ENCODE measurements around the gene IFI6.
"Not testable (repeated sequence)": the region's sequence is repeated elsewhere in the genome, so short reads cannot be mapped to it uniquely, and the experiment has no call there.

IFI6 gene

DNA sequence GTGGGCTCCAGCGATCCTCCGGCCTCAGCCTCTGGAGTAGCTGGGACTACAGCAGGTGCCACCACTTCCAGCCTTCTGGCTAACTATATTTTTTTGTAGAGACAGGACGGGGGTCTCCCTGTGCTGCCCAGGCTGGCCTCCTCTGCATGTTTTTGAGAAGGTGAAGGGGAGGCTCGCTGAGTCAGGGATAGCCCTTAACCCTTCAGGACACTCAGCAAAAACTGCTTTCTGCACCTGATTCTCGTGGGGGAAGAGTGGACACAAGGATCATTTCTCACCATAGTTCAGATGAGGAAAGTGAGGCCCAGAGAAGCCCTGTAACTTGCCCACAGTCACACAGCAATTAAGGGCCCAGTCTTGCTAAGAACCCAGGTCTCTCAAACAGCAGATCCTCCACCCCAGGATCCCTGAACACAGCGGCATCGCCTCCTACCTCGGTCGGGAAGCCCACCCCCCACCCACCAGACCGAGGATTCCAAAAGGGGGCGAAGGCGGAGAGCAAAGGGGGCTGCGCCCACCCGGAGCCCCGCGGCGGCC is 38.3 kb downstream of the IFI6 start:
- Histone ChIP-seq H3K36me3 (ENCODE audit: control insufficient read depth, low read depth, low read length) (no peaks in the 10 kb centered on the region), H3K27ac (ENCODE audit: low read length) (no peak overlapping the region), H3K9me3 (ENCODE audit: control insufficient read depth, low read depth, low read length) (no peaks in the 10 kb centered on the region), H3K9ac (ENCODE audit: low read length) (peak overlapping the region; percentile 44), H3K27me3 (ENCODE audit: control insufficient read depth, insufficient read depth, low read length) (peaks cover 36% of the 10 kb centered on the region), H3K4me3 (ENCODE audit: low read length) (peak overlapping the region; percentile 60), H3K4me1 (ENCODE audit: control insufficient read depth, low read depth, low read length) (peaks cover 12% of the 10 kb centered on the region)

GRCh38 chr1:27633298-27633610 is 38.7 kb downstream of the IFI6 start:
- Histone ChIP-seq H3K36me3 (ENCODE audit: control insufficient read depth, low read depth, low read length) (no peaks in the 10 kb centered on the region), H3K4me1 (ENCODE audit: control insufficient read depth, low read depth, low read length) (peaks cover 12% of the 10 kb centered on the region), H3K27ac (ENCODE audit: low read length) (no peak overlapping the region), H3K4me3 (ENCODE audit: low read length) (no peak overlapping the region), H3K9ac (ENCODE audit: low read length) (no peak overlapping the region), H3K9me3 (ENCODE audit: control insufficient read depth, low read depth, low read length) (no peaks in the 10 kb centered on the region), H3K27me3 (ENCODE audit: control insufficient read depth, insufficient read depth, low read length) (peaks cover 36% of the 10 kb centered on the region)

GRCh38 chr1:27632387-27633297 is 39.4 kb downstream of the IFI6 start:
- no peak overlapping the region for H3K4me3 ChIP-seq (ENCODE audit: low read length)
- no peak overlapping the region for H3K9ac ChIP-seq (ENCODE audit: low read length)

DNA sequence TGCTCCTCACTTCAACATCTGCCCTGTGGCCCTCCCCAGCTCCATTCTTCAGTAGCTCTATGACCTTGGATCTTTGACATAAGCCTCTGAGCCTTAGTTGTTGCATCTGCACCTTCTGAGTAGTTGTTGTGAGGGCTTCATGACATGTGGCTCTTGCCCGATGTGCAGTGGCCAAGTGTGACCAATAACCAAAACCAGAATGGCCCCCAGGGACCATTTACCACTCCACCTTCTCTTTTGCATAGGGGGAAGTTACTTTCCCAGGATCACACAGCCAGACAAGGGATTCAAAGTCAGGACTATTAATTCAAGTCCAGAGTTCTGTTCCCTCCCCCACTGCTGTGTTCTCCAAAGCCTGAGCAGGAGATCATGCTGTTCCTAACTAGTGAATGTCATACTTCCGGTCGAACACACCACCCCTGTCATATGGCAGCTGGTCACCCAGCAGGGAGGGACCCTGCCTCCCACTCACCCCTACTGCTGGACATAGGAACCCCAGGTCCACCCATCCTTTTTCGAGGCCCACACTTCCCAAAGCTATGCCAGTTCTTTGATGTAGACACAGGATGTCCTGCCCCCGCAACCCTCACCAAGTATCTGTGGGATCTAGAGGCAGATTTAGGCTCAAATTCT is 41.0 kb downstream of the IFI6 start:
- H3K4me1 ChIP-seq (ENCODE audit: control insufficient read depth, low read depth, low read length), result peaks cover 12% of the 10 kb centered on the region
- no peaks in the 10 kb centered on the region for H3K9me3 ChIP-seq (ENCODE audit: control insufficient read depth, low read depth, low read length)
- no peak overlapping the region for H3K27ac ChIP-seq (ENCODE audit: low read length)
- H3K4me3 ChIP-seq (ENCODE audit: low read length), result no peak overlapping the region
- no peak overlapping the region for H3K9ac ChIP-seq (ENCODE audit: low read length)
- H3K27me3 ChIP-seq (ENCODE audit: control insufficient read depth, insufficient read depth, low read length), result peaks cover 36% of the 10 kb centered on the region
- no peaks in the 10 kb centered on the region for H3K36me3 ChIP-seq (ENCODE audit: control insufficient read depth, low read depth, low read length)

More at GRCh38 chr1:27632387-27633297, 39.4 kb downstream of the IFI6 start:
- Histone ChIP-seq H3K4me1 (ENCODE audit: control insufficient read depth, low read depth, low read length) (peaks cover 12% of the 10 kb centered on the region), H3K36me3 (ENCODE audit: control insufficient read depth, low read depth, low read length) (no peaks in the 10 kb centered on the region), H3K27me3 (ENCODE audit: control insufficient read depth, insufficient read depth, low read length) (peaks cover 36% of the 10 kb centered on the region), H3K9me3 (ENCODE audit: control insufficient read depth, low read depth, low read length) (no peaks in the 10 kb centered on the region), H3K27ac (ENCODE audit: low read length) (no peak overlapping the region)

- peaks cover 7% of the 10 kb centered on the region for H3K4me1 ChIP-seq (ENCODE audit: control insufficient read depth, low read depth, low read length)
- no peaks in the 10 kb centered on the region for H3K36me3 ChIP-seq (ENCODE audit: control insufficient read depth, low read depth, low read length)
- no peak overlapping the region for H3K27ac ChIP-seq (ENCODE audit: low read length)
- H3K9ac ChIP-seq (ENCODE audit: low read length), result no peak overlapping the region
- no peak overlapping the region for H3K4me3 ChIP-seq (ENCODE audit: low read length)
- H3K9me3 ChIP-seq (ENCODE audit: control insufficient read depth, low read depth, low read length), result no peaks in the 10 kb centered on the region
- peaks cover 14% of the 10 kb centered on the region for H3K27me3 ChIP-seq (ENCODE audit: control insufficient read depth, insufficient read depth, low read length)
These were observed 43.3 kb downstream of the IFI6 start for GRCh38 chr1:27628712-27629111.

DNA sequence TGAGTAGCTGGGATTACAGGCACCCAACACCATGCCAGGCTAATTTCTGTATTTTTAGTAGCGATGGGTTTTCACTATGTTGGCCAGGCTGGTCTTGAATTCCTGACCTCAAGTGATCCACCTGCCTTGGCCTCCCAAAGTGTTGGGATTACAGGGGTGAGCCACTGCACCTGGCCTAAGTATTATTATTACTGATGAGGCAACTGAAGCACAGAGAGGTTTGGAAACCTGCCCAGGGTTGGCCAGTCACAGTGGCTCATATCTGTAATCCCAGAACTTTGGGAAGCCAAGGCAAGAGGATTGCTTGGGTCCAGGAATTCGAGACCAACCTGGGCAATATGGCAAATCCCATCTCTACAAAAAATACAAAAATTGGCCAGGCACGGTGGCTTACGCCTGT is 44.3 kb downstream of the IFI6 start:
- not testable (repeated sequence) for H3K36me3 ChIP-seq (ENCODE audit: control insufficient read depth, low read depth, low read length); H3K9ac ChIP-seq (ENCODE audit: low read length); H3K9me3 ChIP-seq (ENCODE audit: control insufficient read depth, low read depth, low read length); H3K27me3 ChIP-seq (ENCODE audit: control insufficient read depth, insufficient read depth, low read length); H3K27ac ChIP-seq (ENCODE audit: low read length); H3K4me3 ChIP-seq (ENCODE audit: low read length)
- H3K4me1 ChIP-seq (ENCODE audit: control insufficient read depth, low read depth, low read length), result peaks cover 14% of the 10 kb centered on the region

GRCh38 chr1:27627061-27627460 is 44.9 kb downstream of the IFI6 start:
- Histone ChIP-seq H3K27ac (ENCODE audit: low read length) (no peak overlapping the region), H3K9ac (ENCODE audit: low read length) (no peak overlapping the region), H3K27me3 (ENCODE audit: control insufficient read depth, insufficient read depth, low read length) (no peaks in the 10 kb centered on the region), H3K9me3 (ENCODE audit: control insufficient read depth, low read depth, low read length) (no peaks in the 10 kb centered on the region), H3K4me1 (ENCODE audit: control insufficient read depth, low read depth, low read length) (peaks cover 14% of the 10 kb centered on the region), H3K36me3 (ENCODE audit: control insufficient read depth, low read depth, low read length) (no peaks in the 10 kb centered on the region), H3K4me3 (ENCODE audit: low read length) (no peak overlapping the region)

DNA sequence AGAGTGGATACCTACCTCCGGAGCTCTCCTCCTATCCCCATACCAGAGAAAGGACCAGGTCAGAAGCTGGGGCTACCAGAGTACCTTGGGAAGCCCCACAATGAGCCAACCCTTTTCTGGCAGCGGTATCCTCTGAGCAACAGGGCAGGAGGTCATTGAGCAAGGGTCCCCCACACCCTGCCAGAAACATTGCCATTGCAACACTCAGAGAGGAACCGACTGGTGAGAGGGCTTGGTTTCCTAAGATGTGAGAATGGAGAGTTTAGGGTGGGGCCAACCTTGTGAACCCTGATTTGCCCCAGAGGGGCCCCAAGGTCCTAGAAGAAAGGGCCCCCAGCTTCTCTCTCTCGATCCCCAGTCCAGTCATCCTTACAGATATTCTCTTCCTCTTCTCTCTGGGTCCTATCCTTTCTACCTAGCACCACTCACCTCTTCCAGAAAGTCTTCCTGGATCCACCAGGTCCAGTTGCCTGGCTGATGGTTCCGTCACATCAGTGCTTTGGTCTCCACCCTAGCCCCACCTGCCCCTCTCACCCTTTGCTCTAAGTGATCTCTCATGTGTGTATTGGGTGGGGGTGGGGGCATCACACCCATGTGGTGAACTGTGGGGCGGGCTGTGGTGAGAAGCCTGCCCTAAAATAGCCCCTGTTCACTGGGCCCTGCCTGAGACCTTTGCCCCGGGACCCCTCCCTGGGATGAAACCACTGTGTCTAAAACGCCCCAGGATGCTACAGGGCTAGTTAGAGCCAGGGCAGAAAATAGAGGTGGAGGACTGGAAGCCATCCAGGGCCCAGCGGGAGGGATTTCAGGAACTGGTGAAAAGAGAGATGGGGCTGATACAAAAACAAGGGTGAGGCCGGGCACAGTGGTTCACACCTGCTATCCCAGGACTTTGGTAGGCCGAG is 45.7 kb downstream of the IFI6 start:
- H3K9ac ChIP-seq (ENCODE audit: low read length), result no peak overlapping the region
- peaks cover 14% of the 10 kb centered on the region for H3K4me1 ChIP-seq (ENCODE audit: control insufficient read depth, low read depth, low read length)
- H3K27me3 ChIP-seq (ENCODE audit: control insufficient read depth, insufficient read depth, low read length), result no peaks in the 10 kb centered on the region
- no peaks in the 10 kb centered on the region for H3K9me3 ChIP-seq (ENCODE audit: control insufficient read depth, low read depth, low read length)
- no peaks in the 10 kb centered on the region for H3K36me3 ChIP-seq (ENCODE audit: control insufficient read depth, low read depth, low read length)
- H3K4me3 ChIP-seq (ENCODE audit: low read length), result no peak overlapping the region
- H3K27ac ChIP-seq (ENCODE audit: low read length), result no peak overlapping the region

DNA sequence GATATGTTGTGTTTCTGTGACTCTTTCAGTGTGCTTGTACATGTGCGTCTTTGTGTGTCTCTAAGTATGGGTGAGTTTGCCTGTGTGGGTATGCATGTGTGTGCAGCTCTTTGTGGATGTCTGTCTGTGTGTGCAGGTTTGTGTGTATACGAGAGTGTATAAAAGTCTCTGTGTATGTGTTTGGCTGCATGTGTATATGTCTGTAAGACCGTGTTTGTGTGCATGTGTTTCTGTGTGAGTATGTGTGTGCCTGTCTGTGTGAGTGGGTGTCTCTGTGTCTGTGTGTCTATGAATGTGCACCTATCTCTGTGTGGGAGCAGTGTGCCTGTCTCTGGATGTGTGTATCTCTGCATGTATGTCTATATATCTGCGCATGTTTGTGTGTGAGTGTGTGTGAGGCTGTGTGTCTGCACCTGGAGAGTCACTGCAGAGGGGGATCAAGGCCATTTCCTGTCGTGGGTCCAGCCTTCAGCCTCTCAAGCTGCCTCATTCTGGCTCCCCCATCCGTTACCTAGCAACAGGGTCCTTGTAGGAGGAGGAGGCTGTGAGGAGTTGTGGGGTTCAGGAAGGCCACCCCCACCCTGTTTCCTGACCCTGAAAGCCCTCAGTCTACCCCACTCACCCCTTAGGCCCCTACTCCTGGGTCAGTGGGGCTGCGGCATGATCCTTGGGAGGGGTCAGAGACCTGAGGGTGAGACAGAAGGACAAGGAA is 47.4 kb downstream of the IFI6 start:
- no peak overlapping the region for H3K27ac ChIP-seq (ENCODE audit: low read length)
- H3K4me3 ChIP-seq (ENCODE audit: low read length), result no peak overlapping the region
- H3K36me3 ChIP-seq (ENCODE audit: control insufficient read depth, low read depth, low read length), result no peaks in the 10 kb centered on the region
- H3K9me3 ChIP-seq (ENCODE audit: control insufficient read depth, low read depth, low read length), result no peaks in the 10 kb centered on the region
- H3K27me3 ChIP-seq (ENCODE audit: control insufficient read depth, insufficient read depth, low read length), result no peaks in the 10 kb centered on the region
- H3K9ac ChIP-seq (ENCODE audit: low read length), result no peak overlapping the region
- H3K4me1 ChIP-seq (ENCODE audit: control insufficient read depth, low read depth, low read length), result peaks cover 14% of the 10 kb centered on the region

GRCh38 chr1:27623327-27624212 is 48.4 kb downstream of the IFI6 start:
- no peaks in the 10 kb centered on the region for H3K9me3 ChIP-seq (ENCODE audit: control insufficient read depth, low read depth, low read length)
- no peak overlapping the region for H3K27ac ChIP-seq (ENCODE audit: low read length)
- no peak overlapping the region for H3K4me3 ChIP-seq (ENCODE audit: low read length)
- H3K36me3 ChIP-seq (ENCODE audit: control insufficient read depth, low read depth, low read length), result no peaks in the 10 kb centered on the region
- peaks cover 7% of the 10 kb centered on the region for H3K4me1 ChIP-seq (ENCODE audit: control insufficient read depth, low read depth, low read length)
- no peaks in the 10 kb centered on the region for H3K27me3 ChIP-seq (ENCODE audit: control insufficient read depth, insufficient read depth, low read length)
- H3K9ac ChIP-seq (ENCODE audit: low read length), result no peak overlapping the region

All from iPS-18a (cell line).